A549 treated with RU486 at 1 μM for 4 hours (cell line): ENCODE results near the gene CBLIF. TPM values are rescaled to one million over a fixed set of nuclear protein-coding genes. Genes with fewer than 3 reads are reported as not detected.

Experiments used
- total RNA-seq: library from RNA; stranded (reverse); fragments of 200-300 nt; extraction: Qiagen RNA extraction; gene quantifications from 5 replicates; pipeline ENCODE4 v1.2.3, GENCODE V29; 2022; ENCODE audit warnings: low read depth

Gene CBLIF
- total RNA-seq, result not detected in 5 replicates

DNA sequence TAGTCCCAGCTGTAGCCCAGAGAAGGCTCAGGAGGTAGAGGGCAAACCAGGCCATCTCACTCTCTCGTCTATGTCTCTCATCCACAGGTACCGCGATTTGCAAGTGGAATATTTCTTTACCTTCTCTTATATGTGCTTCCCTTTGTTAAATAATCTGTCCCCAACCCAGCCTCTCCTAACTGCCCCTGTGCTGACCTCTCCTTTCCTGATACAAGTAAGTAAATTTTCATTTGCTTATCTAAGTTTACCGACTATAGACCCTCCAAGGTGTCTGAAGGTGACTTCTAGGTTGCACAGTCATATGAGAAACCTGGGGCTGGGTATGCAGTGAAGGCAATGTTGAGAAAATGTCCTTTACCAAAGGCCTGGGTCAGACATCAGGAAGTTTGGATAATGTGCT, at the start of gene CBLIF:
TSS of gene CBLIF (minus strand) at position 101 of the 400 bp plus-strand sequence. CDS start at position 55, 46 bp downstream.

DNA sequence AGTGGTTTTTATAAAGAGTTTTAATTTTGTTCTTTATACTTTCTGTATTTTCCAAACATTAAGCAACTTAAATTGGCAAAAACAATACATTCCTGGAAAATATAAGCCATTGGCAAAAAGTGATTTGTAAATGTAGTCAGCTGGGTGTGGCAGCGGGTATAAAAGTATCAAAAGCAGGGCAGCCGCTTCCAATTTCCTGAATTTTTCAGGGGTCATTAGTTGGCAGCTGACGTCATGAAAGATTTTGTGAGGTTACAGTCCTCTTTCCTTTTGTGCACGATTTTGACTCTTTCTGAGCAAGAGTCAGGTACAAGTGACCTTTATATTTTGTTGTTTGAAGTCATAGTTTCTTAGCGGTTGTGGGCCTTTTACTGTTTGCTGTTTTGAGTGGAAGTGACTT, 33.3 kb upstream of the CBLIF start, which contains the start of gene OOSP3:
TSS of gene OOSP3 (plus strand) at position 208 of the 400 bp plus-strand sequence. CDS start at position 235, 27 bp downstream.

DNA sequence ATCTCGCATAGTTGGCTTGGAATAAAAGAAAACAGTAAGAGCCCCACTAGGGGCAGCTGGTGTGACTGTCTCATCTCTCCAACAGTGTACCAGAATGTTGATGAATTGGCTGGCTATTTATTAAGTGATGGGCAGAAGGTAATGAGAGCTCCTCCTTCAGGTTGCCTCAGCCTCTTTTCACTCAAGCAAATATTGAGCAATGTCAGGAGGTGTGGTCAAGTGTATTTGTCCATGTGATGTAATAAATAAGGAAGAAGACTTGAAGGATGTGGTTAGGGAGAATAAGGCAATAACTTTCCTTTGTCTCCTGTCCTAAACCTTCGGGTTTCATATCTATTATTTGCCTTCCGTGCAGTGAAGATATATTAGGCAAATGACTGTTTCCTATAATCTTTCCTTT, 21.1 kb upstream of the CBLIF start, which contains the start of gene TCN1:
TSS of gene TCN1 (minus strand) at position 91 of the 400 bp plus-strand sequence. CDS start at position 74, 17 bp downstream.

DNA sequence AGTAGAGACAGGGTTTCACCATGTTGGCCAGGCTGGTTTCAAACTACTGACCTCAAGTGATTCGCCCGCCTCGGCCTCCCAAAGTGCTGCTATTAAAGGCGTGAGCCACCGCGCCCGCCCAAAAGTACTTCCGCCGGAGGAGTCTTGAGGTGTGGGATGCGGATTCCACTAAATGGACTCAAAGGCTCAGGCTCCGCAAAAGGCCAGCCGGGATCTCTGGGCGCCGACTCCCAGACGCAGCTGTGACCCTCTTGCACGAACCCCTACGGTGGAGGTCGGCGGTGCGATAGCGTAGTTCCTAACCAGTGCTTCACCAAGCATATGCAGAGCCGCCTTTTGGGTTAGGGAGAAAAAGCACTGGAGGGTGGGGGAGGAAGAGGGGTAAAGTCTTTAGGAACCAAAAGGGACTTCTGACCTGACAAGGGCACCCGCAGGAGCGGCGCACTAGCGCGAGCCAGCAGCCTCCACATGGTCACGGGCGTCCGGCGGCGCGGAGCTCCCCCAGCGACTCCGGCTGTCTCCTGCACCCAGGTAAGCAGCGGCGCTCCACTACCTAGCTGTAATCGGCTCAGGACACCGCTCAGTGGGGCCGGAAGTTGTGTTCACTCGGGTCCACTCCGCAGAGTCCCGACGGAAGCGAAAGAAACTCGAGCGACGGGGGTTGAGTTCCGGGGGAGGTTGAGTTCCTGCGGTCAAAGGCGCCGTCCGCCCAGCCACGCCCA, 34.9 kb downstream of the CBLIF start, which contains the start of gene MRPL16:
TSS of gene MRPL16 (minus strand) at position 590 of the 722 bp plus-strand sequence. CDS start at position 470, 120 bp downstream.

Other genes with a start within 250 kb of the CBLIF start
- 26.7 to 29.9 TPM (median 27.4 TPM) in 5 replicates for gene OSBP, start 229.7 kb downstream of the CBLIF start, total RNA-seq
- 38.7 to 49.2 TPM (median 47.1 TPM) in 5 replicates for gene PATL1, start 176.5 kb downstream of the CBLIF start, total RNA-seq
- not detected in 5 replicates for gene OR10V1, start 131.7 kb downstream of the CBLIF start, total RNA-seq
- gene STX3, start 90.1 kb downstream of the CBLIF start, total RNA-seq, result 24.1 to 30.8 TPM (median 29.3 TPM) in 5 replicates
- gene MRPL16, start 34.7 kb downstream of the CBLIF start, total RNA-seq, result 60.2 to 66.4 TPM (median 65.1 TPM) in 5 replicates
- gene TCN1, start 21.0 kb upstream of the CBLIF start, total RNA-seq, result 0.15 to 0.50 TPM (median 0.43 TPM) in 5 replicates
- gene OOSP3, start 33.3 kb upstream of the CBLIF start, total RNA-seq, result not detected in 5 replicates
- gene OOSP1, start 92.9 kb upstream of the CBLIF start, total RNA-seq, result not detected in 5 replicates
- not detected in 5 replicates for gene OOSP4A, start 118.5 kb upstream of the CBLIF start, total RNA-seq
- gene OOSP4B, start 171.7 kb upstream of the CBLIF start, total RNA-seq, result not detected in 5 replicates
- not detected in 5 replicates for gene OOSP2, start 194.9 kb upstream of the CBLIF start, total RNA-seq
- gene MS4A3, start 211.2 kb upstream of the CBLIF start, total RNA-seq, result not detected in 5 replicates
- not detected in 5 replicates for gene MS4A2, start 243.2 kb upstream of the CBLIF start, total RNA-seq